Esophagus mucosa (tissue), 1 donor: ENCODE measurements around the gene CCSAP. TPM values are rescaled to one million over a fixed set of nuclear protein-coding genes. Genes with fewer than 3 reads are reported as not detected.

ENCODE experiments used
- ATAC-seq: fragments of 200-7000 bp; cut with Tn5 transposase; one replicate; pipeline ENCODE4 v1.9.1; 2020
- total RNA-seq: library from RNA; stranded (reverse); gene quantifications from one replicate; pipeline ENCODE4 v1.2.4, GENCODE V29; 2023
- donor health status: DM: yes; HTN: yes; CAD: no.

CCSAP gene
- total RNA-seq, 1 donor from 2014 or later, result 3.0 TPM

DNA sequence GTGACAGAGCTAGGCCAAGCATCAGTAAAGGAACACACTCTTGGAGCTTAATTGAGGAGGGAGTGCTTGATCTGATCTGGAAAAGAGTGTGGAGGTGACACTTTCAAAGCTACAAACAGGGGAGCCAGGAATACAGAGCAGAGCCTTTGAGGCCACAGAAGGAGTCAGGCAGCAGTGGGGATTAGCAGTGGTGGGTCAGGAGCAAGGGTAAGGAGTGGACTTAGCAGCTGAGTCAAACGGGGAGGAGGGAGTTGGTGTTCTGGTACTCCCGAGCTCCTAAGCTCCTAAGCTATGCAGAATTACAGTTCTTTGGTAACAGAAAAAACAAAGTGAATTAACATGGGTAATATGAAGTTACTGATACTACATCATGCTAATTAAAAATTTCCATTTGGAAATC is 57.4 kb downstream of the CCSAP start:
- peak; percentile 68 for ATAC-seq

DNA sequence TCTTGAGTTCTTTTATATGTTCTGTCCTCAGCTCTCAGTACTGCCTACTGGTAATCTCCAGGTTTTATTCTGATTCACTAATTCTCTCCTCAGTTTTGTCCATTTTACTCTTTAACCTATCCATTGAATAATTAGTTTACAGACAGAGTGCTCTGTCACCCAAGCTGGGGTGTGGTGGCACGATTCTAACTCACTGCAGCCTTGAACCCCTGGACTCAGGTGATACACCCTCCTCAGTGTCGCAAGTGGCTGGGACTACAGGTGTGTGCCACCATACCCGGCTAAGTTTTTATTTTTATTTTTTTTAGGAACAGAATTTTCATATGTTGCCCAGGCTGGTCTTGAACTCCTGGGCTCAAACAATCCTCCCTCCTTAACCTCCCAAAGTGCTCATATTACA is 58.0 kb downstream of the CCSAP start:
- no peak for ATAC-seq

DNA sequence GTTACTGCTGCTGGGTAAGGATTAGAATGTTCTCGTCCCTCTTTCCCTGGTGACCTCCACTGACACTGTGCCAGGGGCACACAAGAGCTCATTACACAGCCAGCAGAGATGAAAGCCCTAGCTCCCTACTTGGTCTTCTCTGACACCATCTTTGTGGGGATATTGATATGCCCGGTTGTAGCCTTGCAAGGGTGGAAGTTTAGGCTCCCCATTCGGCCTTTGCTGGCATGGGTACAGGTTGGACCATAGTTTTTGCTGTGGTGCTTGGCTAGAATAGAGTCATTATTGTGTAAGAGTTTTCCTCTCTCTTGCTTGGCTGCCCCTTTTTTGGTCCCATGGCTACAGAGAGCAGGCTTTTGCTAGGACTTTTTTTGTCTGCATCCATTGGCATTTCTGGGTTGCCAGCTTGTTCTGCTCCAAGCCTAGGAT is 59.6 kb downstream of the CCSAP start:
- ATAC-seq, result no peak

DNA sequence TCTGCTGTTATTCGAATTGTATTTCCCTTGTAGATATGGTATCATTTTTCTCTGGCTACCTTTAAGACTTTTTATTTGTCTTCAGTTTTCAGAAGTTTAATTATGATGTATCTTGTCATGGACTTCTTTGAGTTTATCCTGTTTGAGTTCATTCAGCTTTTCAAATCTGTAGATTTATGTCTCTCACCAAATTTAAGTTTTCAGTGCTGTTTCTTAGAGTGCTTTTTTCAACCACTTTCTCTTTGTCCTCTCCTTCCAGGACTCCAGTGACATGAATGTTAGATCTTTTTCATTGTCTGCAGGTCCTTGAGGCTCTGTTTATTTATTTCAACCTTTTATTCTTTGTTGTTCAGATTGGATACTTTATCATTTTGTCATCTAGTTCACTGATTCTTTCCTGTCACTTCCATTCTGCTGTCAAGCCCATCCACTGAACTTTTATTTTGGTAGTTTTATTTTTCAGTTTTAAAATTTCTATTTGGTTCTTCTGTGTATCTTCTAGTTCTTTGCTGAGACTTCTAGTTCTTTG is 60.5 kb downstream of the CCSAP start:
- no peak for ATAC-seq

DNA sequence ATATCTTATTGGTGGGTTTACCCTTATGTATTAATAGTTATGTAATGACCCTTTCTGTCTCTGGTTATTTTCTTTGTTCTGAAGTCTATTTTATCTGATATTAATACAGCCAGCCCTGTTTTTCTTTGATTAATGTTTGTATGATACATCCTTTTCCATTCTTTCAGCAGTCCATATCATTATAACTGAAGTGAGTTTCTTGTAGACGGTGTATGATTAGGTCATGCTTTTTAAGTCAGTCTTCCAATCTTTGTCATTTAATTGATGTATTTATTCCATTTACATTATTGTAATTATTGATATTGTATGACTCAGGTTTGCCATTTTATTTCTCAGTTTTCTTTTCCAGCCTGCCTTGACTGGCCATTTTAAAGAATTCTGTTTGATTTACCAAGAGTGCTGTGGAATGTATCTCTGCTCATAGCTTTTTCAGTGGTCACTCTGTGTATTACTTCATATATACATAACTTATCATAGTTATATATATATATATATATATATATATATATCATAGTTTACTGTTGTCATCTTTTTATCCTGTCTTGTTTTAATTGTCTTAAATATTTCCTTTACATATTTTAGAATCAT is 61.4 kb downstream of the CCSAP start:
- ATAC-seq, result no peak

DNA sequence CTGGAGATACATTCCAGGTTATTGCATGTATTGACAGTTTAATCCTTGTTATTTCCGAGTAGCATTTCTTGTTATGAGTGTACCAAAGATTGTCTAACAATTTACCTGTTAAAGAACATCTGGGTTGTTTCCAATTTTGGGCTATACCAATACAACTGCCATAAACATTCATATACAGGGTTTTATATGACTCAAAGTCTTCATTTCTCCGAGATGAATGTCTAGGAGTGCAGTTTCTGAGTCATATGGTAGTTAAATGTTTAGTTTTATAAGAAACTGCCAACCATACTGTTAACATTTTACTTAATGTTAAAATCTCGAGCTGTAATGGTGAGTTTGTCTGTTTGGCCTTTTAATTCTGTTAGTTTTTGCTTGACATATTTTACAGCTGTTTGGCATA is 61.9 kb downstream of the CCSAP start:
- no peak for ATAC-seq

DNA sequence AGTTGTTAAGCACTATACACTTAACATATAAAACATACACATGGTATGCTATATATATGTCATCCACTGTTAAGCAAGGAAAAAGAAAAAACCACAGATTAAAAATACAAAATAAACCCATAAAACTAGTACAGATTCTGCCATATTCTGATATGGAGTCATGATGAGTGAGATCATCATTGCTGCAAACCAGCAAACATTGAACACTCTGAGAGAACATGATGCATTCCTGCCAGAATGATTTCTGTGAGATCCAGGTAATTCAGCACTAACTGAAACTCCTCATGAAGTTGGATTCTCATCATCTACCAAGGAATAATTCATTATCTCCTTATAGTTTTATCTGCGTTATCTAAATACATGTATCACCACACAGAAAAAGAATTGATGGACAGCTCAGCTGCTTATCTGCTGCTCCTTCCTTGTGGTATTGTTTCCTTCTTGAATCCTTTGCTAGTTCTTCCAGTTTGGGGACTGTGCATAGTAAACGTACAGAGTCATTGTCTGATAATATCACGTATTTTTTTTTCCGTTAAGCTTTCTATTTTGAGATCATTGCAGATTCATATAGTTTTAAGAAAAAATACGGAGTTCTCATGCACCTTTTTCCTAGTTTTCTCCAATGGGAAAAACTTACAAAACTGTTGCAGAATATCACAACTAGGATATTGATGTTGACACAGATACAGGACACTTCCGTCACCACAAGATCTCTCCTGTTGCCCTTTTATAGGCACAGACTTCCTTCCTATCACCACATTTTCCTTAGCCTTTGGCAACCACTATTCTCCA is 62.6 kb downstream of the CCSAP start:
- no peak for ATAC-seq

DNA sequence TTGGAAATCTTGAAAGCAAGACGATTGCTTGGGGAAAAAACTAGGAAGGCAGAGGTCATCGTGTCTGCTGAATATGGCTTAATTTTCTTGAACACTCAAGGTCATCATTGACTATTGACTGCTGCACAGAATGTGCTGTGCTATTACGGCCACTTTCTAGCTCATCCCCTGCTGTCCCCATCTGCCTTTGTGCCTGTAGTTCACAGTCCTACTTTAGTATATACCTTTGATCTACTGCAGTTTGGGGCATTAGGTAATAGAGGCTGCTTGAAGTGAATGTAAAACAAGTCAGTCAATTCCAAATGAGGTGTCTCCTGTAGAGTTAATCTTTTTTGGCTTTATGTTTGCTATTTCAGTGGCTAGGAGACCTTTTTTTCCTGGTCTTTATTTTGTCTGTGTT is 63.6 kb downstream of the CCSAP start:
- ATAC-seq, result no peak

DNA sequence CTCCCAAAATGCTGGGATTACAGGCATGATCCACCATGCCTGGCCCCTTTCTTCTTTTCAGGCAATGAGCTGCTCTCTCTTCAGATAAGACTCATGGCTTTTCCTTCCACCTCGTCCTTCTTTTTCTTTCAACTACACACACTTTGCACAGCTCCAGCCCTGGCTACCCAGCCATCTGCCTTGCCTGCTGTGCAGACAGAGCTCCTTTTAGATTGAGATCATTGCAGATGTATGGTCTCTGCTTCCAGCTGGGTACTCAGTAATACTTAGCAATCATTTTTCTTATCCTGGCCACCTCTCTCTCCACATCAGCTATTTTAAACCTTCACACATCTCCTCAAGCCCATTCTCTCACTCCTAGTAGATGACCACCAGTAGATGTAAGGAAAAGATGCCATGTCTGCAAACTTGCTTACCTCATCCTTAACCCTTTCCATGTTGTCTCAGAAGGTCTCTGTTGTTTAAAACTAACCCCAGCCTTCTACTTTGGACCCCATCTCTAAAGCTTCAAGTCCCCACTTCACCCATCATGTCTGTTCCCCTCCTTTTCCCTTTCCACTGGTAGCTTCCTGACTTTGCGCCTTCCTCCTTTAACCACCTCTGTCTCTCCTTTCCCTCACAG is 64.6 kb downstream of the CCSAP start:
- ATAC-seq, result no peak

DNA sequence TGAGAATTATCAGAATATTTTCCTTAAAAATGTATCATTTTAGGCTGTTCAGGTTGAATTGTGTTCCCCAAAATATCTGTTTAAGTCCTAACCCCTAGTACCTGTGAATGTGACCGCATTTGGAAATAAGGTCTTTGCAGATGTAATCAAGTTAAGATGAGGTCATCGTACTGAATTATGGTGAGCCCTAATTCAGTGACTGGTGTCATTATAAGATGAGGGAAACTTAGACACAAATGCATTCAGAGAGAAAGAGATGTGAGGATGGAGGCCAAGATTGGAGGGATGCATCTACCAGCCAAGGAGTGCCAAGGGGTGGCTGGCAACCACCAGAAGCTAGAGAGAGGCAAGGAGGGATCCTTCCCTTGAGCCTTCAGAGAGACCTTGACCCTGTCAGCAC is 67.8 kb downstream of the CCSAP start:
- ATAC-seq, result no peak

DNA sequence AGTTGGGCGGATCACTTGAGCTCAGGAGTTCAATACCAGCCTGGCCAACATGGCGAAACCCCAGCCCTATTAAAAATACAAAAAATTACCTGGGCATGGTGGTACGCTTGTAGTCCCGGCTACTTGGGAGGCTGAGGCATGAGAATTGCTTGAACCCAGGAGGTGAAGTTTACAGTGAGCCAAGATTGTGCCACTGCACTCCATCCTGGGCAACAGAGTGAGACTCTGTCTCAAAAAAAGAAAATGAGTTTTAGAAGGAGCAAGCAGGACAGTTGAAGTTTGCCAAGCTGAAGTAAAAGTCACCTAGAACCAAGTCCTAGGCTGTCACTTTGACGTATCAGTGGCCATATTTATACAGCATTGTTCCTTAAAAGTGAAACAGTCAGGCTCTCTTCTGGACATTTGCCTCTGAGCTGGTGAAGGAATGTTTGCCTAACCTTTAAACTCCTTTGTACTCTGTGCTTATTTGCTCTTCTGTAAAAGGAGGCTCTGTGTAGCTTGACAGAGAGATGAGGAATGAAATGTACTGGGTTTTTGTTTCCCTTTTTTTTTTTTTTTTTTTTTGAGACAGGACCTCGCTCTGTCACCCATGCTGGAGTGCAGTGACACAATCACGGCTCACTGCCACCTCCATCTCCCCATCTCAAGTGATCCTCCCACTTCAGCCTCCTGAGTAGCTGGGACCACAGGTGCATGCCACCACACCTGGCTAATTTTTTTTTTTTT is 69.2 kb downstream of the CCSAP start:
- ATAC-seq, result no peak

DNA sequence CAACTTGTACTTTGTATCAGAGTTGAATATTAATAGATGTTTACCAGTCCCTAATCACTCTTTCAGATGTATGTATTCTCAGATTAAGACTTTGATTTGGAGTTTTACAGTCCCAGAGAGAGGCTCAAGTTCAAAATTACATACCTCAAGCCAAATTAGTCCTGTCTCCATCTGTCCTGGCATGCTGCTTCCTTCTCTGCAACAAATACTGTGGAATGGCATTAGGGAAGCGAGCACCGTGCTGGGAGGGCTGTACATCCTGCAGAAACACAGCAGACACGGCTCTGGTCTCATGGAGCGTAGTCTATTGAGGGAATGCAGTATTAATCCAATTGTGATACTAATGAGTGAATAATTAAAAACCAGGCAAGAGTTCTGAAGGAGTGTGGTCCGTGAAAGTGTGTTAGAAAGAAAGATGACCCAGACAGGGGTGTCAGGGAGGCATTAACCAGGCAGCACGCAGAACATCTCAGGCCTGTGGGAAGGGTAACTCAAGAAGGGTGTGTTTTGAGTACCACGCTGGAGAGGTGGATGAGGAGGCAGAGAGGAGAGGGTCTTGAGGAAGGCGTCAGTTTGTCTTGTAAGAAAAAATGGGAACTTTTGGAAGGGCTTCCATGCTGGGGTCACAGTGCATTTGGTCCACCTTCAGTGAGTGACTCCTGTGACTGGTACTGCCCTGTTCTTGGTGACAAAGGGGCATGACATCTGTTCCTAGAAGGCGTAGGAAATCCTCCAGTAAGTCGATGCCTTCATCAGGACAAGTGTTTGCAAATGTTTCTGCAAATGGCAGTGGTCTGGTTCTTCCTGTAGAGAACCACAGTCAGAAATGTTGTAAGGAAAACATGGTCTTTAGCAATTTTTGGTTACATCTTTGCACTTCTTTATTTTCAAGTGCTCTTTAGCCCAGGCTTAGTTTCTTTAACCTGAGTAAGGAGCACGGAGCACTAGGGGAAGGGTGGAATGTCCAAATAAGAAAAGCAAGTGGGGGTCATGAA is 70.4 kb downstream of the CCSAP start:
- no peak for ATAC-seq

DNA sequence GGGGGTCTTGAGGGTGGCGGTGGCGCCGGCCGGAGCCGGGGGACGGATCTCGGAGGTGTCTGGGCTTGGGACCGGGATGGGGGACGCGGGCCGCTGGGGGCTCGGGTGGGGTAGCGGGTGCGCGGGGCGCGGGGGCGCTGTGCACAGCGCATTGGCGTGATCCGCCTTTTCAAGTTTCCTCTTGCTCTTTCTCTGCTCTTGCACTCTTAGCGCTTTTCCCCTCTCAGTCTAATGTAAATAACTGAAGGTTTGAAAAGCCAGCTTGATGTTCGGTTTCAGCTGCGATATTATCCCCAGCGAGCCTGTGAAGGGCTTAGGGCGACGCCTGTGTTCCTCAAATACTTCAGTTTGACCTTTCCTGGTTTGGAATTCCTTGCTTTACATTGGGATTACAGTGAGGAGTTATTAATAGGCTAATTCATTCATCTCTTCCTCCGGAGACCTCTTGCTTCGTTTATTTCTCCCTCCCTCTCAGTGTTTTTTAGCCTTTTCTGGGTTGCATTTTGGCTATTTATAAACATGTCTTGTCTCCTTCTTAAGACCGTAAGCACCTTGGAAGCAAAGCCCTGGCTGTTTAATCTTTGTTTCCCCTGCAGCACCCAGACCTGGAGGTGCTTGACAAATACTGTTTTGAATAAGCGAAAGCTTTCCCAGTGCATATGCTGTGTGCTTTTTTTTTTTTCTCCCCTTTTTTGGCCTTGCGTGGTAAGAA is 71.2 kb downstream of the CCSAP start:
- no peak for ATAC-seq

Other genes with a start within 250 kb of the CCSAP start
- gene RAB4A, start 71.9 kb downstream of the CCSAP start, total RNA-seq, result 58.5 TPM
- gene ACTA1, start 91.0 kb upstream of the CCSAP start, total RNA-seq, result 1.3 TPM
- 23.3 TPM for gene NUP133, start 165.3 kb upstream of the CCSAP start, total RNA-seq
- 11.3 TPM for gene ABCB10, start 215.7 kb upstream of the CCSAP start, total RNA-seq